K562 (cell line): ENCODE results near the gene PTAFR. TPM values are rescaled to one million over a fixed set of nuclear protein-coding genes. Genes with fewer than 3 reads are reported as not detected.

ENCODE experiments used
- ARID1B ChIP-seq: fragments of 450-650 bp; IDR thresholded peaks from 2 replicates; pipeline ENCODE4 v1.6.1; 2016; ENCODE audit warnings: antibody characterized with exemption, mild to moderate bottlenecking, inconsistent platforms
- ATF7 ChIP-seq: fragments of 450-650 bp; IDR thresholded peaks from 2 replicates; pipeline ENCODE4 v1.7.1; 2014; ENCODE audit warnings: mild to moderate bottlenecking, moderate library complexity
- CEBPG ChIP-seq, 3 experiments: fragments of 200-800 bp in 1 of 3; sonication (Bioruptor generic) in 1 of 3; sonication (generic) in 1 of 3; formaldehyde crosslinking in 1 of 3; IDR thresholded peaks in 2 of 3; conservative IDR thresholded peaks in 1 of 3; 2 replicates each; pipeline versions ENCODE4 v1.6.1 to v1.8.0; 2016 to 2022; ENCODE audit warnings: missing compliant biosample characterization in 2 of 3, missing genetic modification characterization in 2 of 3, mild to moderate bottlenecking in 1 of 3, missing genetic modification reagents in 1 of 3
- CHD4 ChIP-seq: fragments of 200-600 bp; sonication (generic); IDR thresholded peaks from 3 replicates; pipeline ENCODE4 v1.6.1; 2012; ENCODE audit warnings: low read depth, mild to moderate bottlenecking, mixed read lengths, low read length, inconsistent platforms; ENCODE audit not compliant: insufficient read depth, insufficient replicate concordance, poor library complexity, severe bottlenecking
- CREB1 ChIP-seq, 2 experiments: sonication (generic) in 1 of 2; formaldehyde crosslinking in 1 of 2; IDR thresholded peaks; 2 replicates each; pipeline versions ENCODE4 v1.6.1 to v1.8.0; 2012 to 2022; ENCODE audit warnings: inconsistent platforms in 1 of 2, mild to moderate bottlenecking in 1 of 2, missing genetic modification reagents in 1 of 2, moderate library complexity in 1 of 2
- DNMT1 ChIP-seq: fragments of 450-650 bp; IDR thresholded peaks from 2 replicates; pipeline ENCODE4 v1.6.1; 2016; ENCODE audit warnings: antibody characterized with exemption, mild to moderate bottlenecking
- EP400 ChIP-seq: fragments of 450-650 bp; IDR thresholded peaks from 2 replicates; pipeline ENCODE4 v1.6.1; 2017; ENCODE audit warnings: antibody characterized with exemption, mild to moderate bottlenecking, moderate library complexity
- FOSL1 ChIP-seq: fragments of 200-800 bp; sonication (Bioruptor generic); conservative IDR thresholded peaks from 2 replicates; pipeline ENCODE4 v1.6.1; 2016; ENCODE audit warnings: missing genetic modification characterization, missing compliant biosample characterization
- GATAD2A ChIP-seq: fragments of 450-650 bp; IDR thresholded peaks from 2 replicates; pipeline ENCODE4 v1.6.1; 2017
- HSF4 ChIP-seq: fragments of 250-450 bp; sonication (Bioruptor Pico); IDR thresholded peaks from 2 replicates; pipeline ENCODE4 v2.1.2; 2022; ENCODE audit warnings: mild to moderate bottlenecking, moderate library complexity, borderline replicate concordance
- KAT8 ChIP-seq: fragments of 450-650 bp; IDR thresholded peaks from 2 replicates; pipeline ENCODE4 v1.6.1; 2016; ENCODE audit warnings: low read depth, mild to moderate bottlenecking
- LEF1 ChIP-seq: fragments of 450-650 bp; IDR thresholded peaks from 2 replicates; pipeline ENCODE4 v1.6.1; 2016; ENCODE audit warnings: mild to moderate bottlenecking
- MED1 ChIP-seq: sonication (generic); formaldehyde crosslinking; IDR thresholded peaks from 2 replicates; pipeline ENCODE4 v1.8.1; 2023; ENCODE audit warnings: missing genetic modification reagents, borderline replicate concordance
- MTA2 ChIP-seq: fragments of 450-650 bp; IDR thresholded peaks from 2 replicates; pipeline ENCODE4 v1.6.1; 2016; ENCODE audit warnings: low read depth
- PHF8 ChIP-seq: fragments of 200-600 bp; sonication (generic); IDR thresholded peaks from 2 replicates; pipeline ENCODE4 v1.6.1; 2012; ENCODE audit warnings: mixed run types, mild to moderate bottlenecking, inconsistent platforms, low read length, moderate library complexity, borderline replicate concordance
- RBFOX2 ChIP-seq: fragments of 200-400 bp; formaldehyde crosslinking; IDR thresholded peaks from 2 replicates; pipeline ENCODE4 v1.6.1; 2017; ENCODE audit warnings: low read depth, mild to moderate bottlenecking, low read length, moderate library complexity
- SNRNP70 ChIP-seq: fragments of 200-400 bp; formaldehyde crosslinking; optimal IDR thresholded peaks from 2 replicates; pipeline ENCODE3; 2017; ENCODE audit warnings: low read depth, low read length
- SP2 ChIP-seq: IDR thresholded peaks from 2 replicates; pipeline ENCODE4 v1.6.1; 2011; ENCODE audit warnings: mild to moderate bottlenecking, low read depth, low read length, moderate library complexity; ENCODE audit not compliant: poor library complexity, severe bottlenecking; ENCODE audit errors: extremely low read depth
- SRSF1 ChIP-seq: fragments of 200-400 bp; formaldehyde crosslinking; IDR thresholded peaks from 2 replicates; pipeline ENCODE4 v1.6.1; 2017; ENCODE audit warnings: mild to moderate bottlenecking, low read depth, low read length, moderate library complexity
- ZC3H11A ChIP-seq: IDR thresholded peaks from 2 replicates; pipeline ENCODE4 v1.6.1; 2012; ENCODE audit warnings: low read depth, low read length, improper control_type of control experiment
- ZEB2 ChIP-seq: fragments of 450-650 bp; IDR thresholded peaks from 2 replicates; pipeline ENCODE4 v1.6.1; 2016
- ZKSCAN8 ChIP-seq: fragments of 200-800 bp; sonication (Bioruptor generic); IDR thresholded peaks from 2 replicates; pipeline ENCODE4 v1.6.1; 2016; ENCODE audit warnings: missing genetic modification characterization, missing compliant biosample characterization
- ZNF3 ChIP-seq: fragments of 250-450 bp; sonication (Bioruptor Pico); IDR thresholded peaks from 2 replicates; pipeline ENCODE4 v1.5.0; 2021; ENCODE audit warnings: mild to moderate bottlenecking, moderate library complexity
- polyA plus RNA-seq, 8 experiments: library from polyadenylated mRNA; depleted of rRNA in 4 of 8; stranded (reverse) in 5 of 8; unstranded in 3 of 8; fragments of >200 nt; fragmentation: Nextera tagmentation in 2 of 8; fragmentation: Illumina TruSeq in 1 of 8; extraction: Ambion mirVana in 2 of 8; extraction: Trizol in 1 of 8; gene quantifications; 2 replicates each; pipeline versions ENCODE4 v1.2.1 to v1.2.3, GENCODE V29; 2011 to 2014; ENCODE audit warnings: inconsistent platforms in 1 of 8, missing spikeins in 1 of 8
- total RNA-seq, 7 experiments: library from RNA; depleted of rRNA in 6 of 7; stranded (reverse); fragments of >200 nt in 6 of 7; fragmentation: Illumina TruSeq in 2 of 7; extraction: Trizol in 2 of 7; gene quantifications; 2 replicates each; pipeline versions ENCODE4 v1.2.1 to v1.2.3, GENCODE V29; 2011 to 2021; ENCODE audit warnings: low replicate concordance in 1 of 7
- TF ChIP-seq, protein P1 (sequence below): fragments of 450-650 bp; formaldehyde crosslinking; IDR thresholded peaks from 2 replicates; pipeline ENCODE4 v1.4.0; 2020; ENCODE audit warnings: mild to moderate bottlenecking
- TF ChIP-seq, protein P2 (sequence below): conservative IDR thresholded peaks from 2 replicates; pipeline ENCODE4 v1.6.1; 2011; ENCODE audit warnings: low read depth, mild to moderate bottlenecking, low read length; ENCODE audit not compliant: control insufficient read depth
- TF ChIP-seq, protein P3 (sequence below): sonication (generic); formaldehyde crosslinking; IDR thresholded peaks from 2 replicates; pipeline ENCODE4 v1.8.0; 2022; ENCODE audit warnings: missing genetic modification reagents, mild to moderate bottlenecking, borderline replicate concordance

Gene PTAFR
- total and polyA plus RNA-seq, 9 of the 15 experiments (the other 6 are each of a cell fraction or from before 2014, with no cell fraction given): 0.15 to 0.55 (median 0.40) TPM; not detected in 1

DNA sequence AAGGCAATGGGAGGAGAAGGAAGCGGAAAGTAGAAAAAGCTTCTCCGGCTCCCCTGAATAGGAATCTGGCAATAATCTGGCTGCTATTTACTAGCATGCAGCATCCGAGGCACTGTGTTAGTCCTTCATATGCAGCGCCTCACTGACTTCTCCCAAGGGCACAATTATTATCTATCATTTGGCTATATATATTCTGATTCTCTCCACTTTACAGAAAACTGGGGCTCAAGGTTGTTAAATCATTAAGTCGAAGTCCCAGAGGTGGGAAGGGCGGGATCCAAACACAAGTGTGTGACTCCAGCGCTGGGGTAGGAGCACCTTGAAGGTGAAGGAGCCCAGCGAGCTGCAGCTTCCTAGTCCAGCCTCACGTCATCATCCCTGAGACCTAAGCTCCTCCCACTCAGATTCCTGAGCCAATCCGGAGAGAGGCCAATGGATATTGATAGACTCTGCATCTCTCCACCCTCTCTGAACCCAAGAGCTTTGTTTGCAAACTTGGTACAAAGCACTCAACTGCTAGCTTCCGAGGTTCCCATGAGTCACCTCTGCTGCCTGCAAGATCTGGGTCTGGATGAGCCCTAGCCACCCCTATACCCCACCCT lies 71.5 kb downstream of the PTAFR start (continued):
- TF ChIP-seq CEBPG (CRISPR knock-in tag; IDR thresholded peaks at IDR 0.05) (no peak; the same call in 1 of the 2 replicates), CEBPG (tag; conservative IDR thresholded peaks at IDR 0.05 in 1 of 2, IDR thresholded peaks at IDR 0.05 in 1 of 2) (no peak), LEF1 (no peak), KAT8 (no peak), ATF7 (peak; percentile 82), SRSF1 (no peak), CREB1 (IDR thresholded peaks at IDR 0.05) (0 out of 2 replicates have a peak, but pooled peaks have one; percentile 35), CREB1 (CRISPR knock-in tag; IDR thresholded peaks at IDR 0.05) (no peak), ZNF3 (CRISPR knock-in tag) (no peak), ZC3H11A (no peak), ARID1B (no peak), ZEB2 (no peak), MTA2 (no peak), ZKSCAN8 (no peak), SP2 (no peak), DNMT1 (no peak), SNRNP70 (no peak), GATAD2A (no peak), RBFOX2 (peak; percentile 34; the same call in 1 of the 2 replicates), MED1 (CRISPR knock-in tag) (no peak), CHD4 (no peak), FOSL1 (tag) (peak; percentile 53), EP400 (no peak), PHF8 (peak; percentile 68; the same call in 1 of the 2 replicates), HSF4 (no peak)
- TF ChIP-seq, protein P1, sequence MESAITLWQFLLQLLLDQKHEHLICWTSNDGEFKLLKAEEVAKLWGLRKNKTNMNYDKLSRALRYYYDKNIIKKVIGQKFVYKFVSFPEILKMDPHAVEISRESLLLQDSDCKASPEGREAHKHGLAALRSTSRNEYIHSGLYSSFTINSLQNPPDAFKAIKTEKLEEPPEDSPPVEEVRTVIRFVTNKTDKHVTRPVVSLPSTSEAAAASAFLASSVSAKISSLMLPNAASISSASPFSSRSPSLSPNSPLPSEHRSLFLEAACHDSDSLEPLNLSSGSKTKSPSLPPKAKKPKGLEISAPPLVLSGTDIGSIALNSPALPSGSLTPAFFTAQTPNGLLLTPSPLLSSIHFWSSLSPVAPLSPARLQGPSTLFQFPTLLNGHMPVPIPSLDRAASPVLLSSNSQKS (CRISPR knock-in tag): no peak
- TF ChIP-seq, protein P2, sequence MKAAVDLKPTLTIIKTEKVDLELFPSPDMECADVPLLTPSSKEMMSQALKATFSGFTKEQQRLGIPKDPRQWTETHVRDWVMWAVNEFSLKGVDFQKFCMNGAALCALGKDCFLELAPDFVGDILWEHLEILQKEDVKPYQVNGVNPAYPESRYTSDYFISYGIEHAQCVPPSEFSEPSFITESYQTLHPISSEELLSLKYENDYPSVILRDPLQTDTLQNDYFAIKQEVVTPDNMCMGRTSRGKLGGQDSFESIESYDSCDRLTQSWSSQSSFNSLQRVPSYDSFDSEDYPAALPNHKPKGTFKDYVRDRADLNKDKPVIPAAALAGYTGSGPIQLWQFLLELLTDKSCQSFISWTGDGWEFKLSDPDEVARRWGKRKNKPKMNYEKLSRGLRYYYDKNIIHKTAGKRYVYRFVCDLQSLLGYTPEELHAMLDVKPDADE: no peak
- TF ChIP-seq, protein P3, sequence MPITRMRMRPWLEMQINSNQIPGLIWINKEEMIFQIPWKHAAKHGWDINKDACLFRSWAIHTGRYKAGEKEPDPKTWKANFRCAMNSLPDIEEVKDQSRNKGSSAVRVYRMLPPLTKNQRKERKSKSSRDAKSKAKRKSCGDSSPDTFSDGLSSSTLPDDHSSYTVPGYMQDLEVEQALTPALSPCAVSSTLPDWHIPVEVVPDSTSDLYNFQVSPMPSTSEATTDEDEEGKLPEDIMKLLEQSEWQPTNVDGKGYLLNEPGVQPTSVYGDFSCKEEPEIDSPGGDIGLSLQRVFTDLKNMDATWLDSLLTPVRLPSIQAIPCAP: no peak
